ENCODE results near the gene PRKG1. TPM values are rescaled to one million over a fixed set of nuclear protein-coding genes. Genes with fewer than 3 reads are reported as not detected.

The PRKG1 gene
- total RNA-seq, 4 donors from 2014 or later: 24.0 to 89.1 (median 45.7) TPM

DNA sequence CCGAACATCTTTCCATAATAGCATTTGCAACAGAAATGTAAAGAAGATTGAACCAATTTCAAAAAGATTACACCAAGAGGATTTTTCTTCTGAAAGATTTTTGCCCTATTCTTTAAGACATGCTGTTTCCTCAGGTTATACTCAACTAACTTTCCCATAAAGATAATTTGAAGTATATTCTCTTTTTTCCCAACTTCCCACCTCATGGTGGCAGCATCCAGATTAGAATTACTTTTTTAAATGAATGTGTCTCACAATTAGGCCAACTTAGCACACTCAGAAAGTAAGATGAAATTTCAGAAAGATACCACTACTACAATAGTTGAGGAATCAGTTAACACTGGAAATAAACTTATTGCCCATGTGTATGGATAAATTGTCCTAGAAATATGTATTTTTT is 803.3 kb downstream of the PRKG1 start:
- no peak for TF ChIP-seq POLR2A (IDR thresholded peaks at IDR 0.05)
- TF ChIP-seq, protein P1, sequence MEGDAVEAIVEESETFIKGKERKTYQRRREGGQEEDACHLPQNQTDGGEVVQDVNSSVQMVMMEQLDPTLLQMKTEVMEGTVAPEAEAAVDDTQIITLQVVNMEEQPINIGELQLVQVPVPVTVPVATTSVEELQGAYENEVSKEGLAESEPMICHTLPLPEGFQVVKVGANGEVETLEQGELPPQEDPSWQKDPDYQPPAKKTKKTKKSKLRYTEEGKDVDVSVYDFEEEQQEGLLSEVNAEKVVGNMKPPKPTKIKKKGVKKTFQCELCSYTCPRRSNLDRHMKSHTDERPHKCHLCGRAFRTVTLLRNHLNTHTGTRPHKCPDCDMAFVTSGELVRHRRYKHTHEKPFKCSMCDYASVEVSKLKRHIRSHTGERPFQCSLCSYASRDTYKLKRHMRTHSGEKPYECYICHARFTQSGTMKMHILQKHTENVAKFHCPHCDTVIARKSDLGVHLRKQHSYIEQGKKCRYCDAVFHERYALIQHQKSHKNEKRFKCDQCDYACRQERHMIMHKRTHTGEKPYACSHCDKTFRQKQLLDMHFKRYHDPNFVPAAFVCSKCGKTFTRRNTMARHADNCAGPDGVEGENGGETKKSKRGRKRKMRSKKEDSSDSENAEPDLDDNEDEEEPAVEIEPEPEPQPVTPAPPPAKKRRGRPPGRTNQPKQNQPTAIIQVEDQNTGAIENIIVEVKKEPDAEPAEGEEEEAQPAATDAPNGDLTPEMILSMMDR (IDR thresholded peaks at IDR 0.05): no peak
- no peaks in the 10 kb centered on the region for H3K36me3 ChIP-seq
- no peak overlapping the region for H3K4me3 ChIP-seq
- H3K4me1 ChIP-seq: no peaks in the 10 kb centered on the region
- H3K9me3 ChIP-seq: peaks cover 0 to 3% (median 0%) of the 10 kb centered on the region in 4 donors
- no peak overlapping the region for H3K27ac ChIP-seq
- DNase-seq: no peak
- no peaks in the 10 kb centered on the region for H3K27me3 ChIP-seq

DNA sequence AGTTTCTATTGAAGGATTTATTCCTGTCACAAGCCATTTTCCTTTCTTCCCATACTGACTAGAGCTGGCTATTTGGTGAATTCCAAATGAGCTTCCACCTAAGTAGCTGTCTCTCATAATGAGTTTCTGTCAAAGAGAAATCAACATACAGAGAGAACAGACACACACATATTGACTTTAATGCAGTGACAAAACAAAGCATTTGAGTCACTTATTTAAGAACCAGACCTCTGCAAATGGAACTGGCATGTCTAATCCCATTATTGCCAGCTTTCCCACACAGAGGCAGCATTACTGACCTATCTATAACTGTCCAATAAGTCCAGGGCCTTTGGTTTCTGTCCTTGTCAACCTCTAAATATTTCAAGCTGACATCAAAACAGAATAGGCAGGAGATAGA is 804.4 kb downstream of the PRKG1 start:
- H3K4me3 ChIP-seq: no peak overlapping the region
- no peaks in the 10 kb centered on the region for H3K36me3 ChIP-seq
- no peak for DNase-seq
- H3K27ac ChIP-seq: no peak overlapping the region
- TF ChIP-seq, protein P1 (IDR thresholded peaks at IDR 0.05): no peak
- TF ChIP-seq POLR2A (IDR thresholded peaks at IDR 0.05): no peak
- H3K27me3 ChIP-seq: no peaks in the 10 kb centered on the region
- H3K4me1 ChIP-seq: no peaks in the 10 kb centered on the region
- H3K9me3 ChIP-seq: peaks cover 0 to 3% (median 0%) of the 10 kb centered on the region in 4 donors

DNA sequence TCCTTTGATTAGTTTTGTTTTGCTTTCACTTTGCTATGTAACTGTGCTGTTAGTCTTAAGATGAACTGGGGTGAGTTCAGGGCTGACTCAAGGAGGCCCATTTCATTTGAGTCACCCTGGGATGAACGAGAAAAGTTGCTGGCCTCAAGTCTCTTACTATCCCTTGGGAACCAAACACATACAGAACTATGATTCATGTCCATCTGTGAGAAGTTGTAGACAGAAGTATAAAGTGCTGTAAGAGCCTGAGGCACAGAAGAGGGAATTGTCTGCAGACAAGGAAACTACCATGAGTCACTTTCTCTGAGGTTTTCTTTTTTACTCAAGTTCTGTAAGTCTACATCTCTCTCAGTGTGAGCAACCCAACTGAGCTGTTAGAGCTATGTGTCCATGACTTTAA is 805.0 kb downstream of the PRKG1 start:
- Histone ChIP-seq H3K27me3 (no peaks in the 10 kb centered on the region), H3K27ac (no peak overlapping the region), H3K4me1 (no peaks in the 10 kb centered on the region), H3K4me3 (no peak overlapping the region), H3K9me3 (peaks cover 0 to 3% (median 0%) of the 10 kb centered on the region in 4 donors), H3K36me3 (no peaks in the 10 kb centered on the region)
- TF ChIP-seq, protein P1 (IDR thresholded peaks at IDR 0.05): no peak
- no peak for TF ChIP-seq POLR2A (IDR thresholded peaks at IDR 0.05)
- no peak for DNase-seq

DNA sequence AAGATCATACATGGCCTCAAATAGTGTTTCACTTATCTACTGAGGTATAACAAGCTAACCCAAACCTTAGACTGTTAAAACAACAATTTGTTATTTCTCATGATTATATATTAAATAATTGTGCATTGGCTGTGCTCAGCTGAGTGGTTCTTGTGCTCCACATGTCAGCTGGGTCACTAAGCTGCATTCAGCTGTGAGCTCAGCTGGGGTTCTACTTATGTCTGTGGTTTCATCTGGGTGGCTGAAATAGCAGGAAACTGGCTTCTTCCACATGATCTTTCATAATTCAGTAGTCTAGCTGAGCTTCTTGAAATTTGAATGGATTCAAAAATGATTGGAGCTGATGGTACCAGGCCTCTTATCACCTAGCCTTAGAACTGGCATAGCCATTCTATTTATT is 806.9 kb downstream of the PRKG1 start:
- H3K27ac ChIP-seq: no peak overlapping the region
- H3K4me3 ChIP-seq: no peak overlapping the region

DNA sequence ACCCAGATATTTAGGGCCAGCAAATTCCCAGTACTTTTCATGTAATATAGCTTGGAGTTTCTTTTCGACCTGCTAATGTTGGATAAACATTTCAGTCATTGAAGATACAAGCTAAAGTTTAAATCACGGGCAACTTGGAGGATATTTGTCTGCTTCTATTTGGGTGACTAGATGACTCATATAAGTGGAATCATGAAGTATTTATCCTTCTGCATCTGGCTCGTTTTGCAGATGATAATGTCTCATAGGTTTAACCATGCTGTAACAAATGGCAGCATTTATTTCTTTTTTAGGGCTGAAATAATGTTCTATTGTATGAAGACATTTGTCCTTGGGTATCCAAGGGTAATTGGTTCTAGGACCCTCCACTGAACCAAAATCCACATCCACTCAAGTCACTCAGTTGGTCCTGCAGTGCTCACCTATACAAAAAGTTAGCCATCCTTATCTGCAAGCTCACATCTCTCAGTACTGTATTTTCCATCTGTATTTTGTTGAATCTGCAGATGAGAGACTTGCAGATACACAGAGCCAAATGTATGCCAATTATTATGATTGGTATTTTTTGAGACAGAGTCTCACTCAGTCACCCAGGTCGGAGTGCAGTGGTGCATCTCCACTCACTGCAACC is 812.3 kb downstream of the PRKG1 start:
- Histone ChIP-seq H3K4me1 (no peaks in the 10 kb centered on the region), H3K4me3 (no peak overlapping the region), H3K9me3 (no peaks in the 10 kb centered on the region), H3K27me3 (no peaks in the 10 kb centered on the region), H3K36me3 (no peaks in the 10 kb centered on the region), H3K27ac (no peak overlapping the region)
- DNase-seq: no peak
- no peak for TF ChIP-seq POLR2A (IDR thresholded peaks at IDR 0.05)
- TF ChIP-seq, protein P1 (IDR thresholded peaks at IDR 0.05): no peak

More for the DNA sequence above, 806.9 kb downstream of the PRKG1 start:
- H3K27me3 ChIP-seq: no peaks in the 10 kb centered on the region
- no peak for DNase-seq
- no peaks in the 10 kb centered on the region for H3K36me3 ChIP-seq
- H3K9me3 ChIP-seq: peaks cover 0 to 3% (median 0%) of the 10 kb centered on the region in 4 donors
- H3K4me1 ChIP-seq: no peaks in the 10 kb centered on the region
- TF ChIP-seq, protein P1 (IDR thresholded peaks at IDR 0.05): no peak
- no peak for TF ChIP-seq POLR2A (IDR thresholded peaks at IDR 0.05)

Data from Peyer's patch (tissue), 4 donors.